PC-3 (cell line): ENCODE data around the gene PABPN1L. TPM values are rescaled to one million over a fixed set of nuclear protein-coding genes. Genes with fewer than 3 reads are reported as not detected.

Experiments
- ATAC-seq: fragments of 200-7000 bp; cut with Tn5 transposase; 2 replicates; pipeline ENCODE4 v1.9.1; 2020; ENCODE audit warnings: mild to moderate bottlenecking, moderate library complexity
- BruUV-seq: library from RNA; stranded (reverse); fragments of 400-500 nt; replicated peaks from 2 replicates; lab custom pipeline; 2021; lab: Mats Ljungman, UMichigan
- CTCF ChIA-PET: fragments of 300-600 bp; sonication (Branson Sonifier 250); formaldehyde crosslinking; loops from one replicate; lab custom pipeline; 2022; ENCODE audit warnings: antibody characterized with exemption; lab: Charles Lee
- POLR2A ChIA-PET: fragments of 300-600 bp; sonication (Branson Sonifier 250); formaldehyde crosslinking; loops from one replicate; lab custom pipeline; 2022; ENCODE audit warnings: antibody characterized with exemption; ENCODE audit not compliant: unreplicated experiment; lab: Charles Lee
- DNase-seq: peaks from one replicate; pipeline ENCODE4 v3.0.0-alpha.2; 2015
- H2AFZ ChIP-seq: fragments of 300-600 bp; sonication (generic); 2 replicates; pipeline ENCODE4 v1.6.0; 2016; ENCODE audit warnings: antibody characterized with exemption, low read length
- H3F3A ChIP-seq: fragments of 300-600 bp; sonication (generic); one replicate; pipeline ENCODE4 v1.6.0; 2017; ENCODE audit warnings: antibody characterized with exemption, low read length, control low read depth, mild to moderate bottlenecking; ENCODE audit not compliant: unreplicated experiment
- H3K27ac ChIP-seq: fragments of 300-600 bp; sonication (generic); 2 replicates; pipeline ENCODE4 v1.5.1; 2016; ENCODE audit warnings: mild to moderate bottlenecking, low read length
- H3K27me3 ChIP-seq: fragments of 300-600 bp; sonication (generic); 2 replicates; pipeline ENCODE4 v1.6.1; 2016; ENCODE audit warnings: low read length, mixed read lengths
- H3K36me3 ChIP-seq: fragments of 300-600 bp; sonication (generic); 2 replicates; pipeline ENCODE4 v1.6.1; 2016; ENCODE audit warnings: low read depth, mixed run types, low read length, mixed read lengths
- H3K4me1 ChIP-seq: fragments of 300-600 bp; sonication (generic); 2 replicates; pipeline ENCODE4 v1.5.1; 2016; ENCODE audit warnings: low read length; ENCODE audit not compliant: insufficient read depth
- H3K4me2 ChIP-seq: fragments of 300-600 bp; sonication (generic); 2 replicates; pipeline ENCODE4 v1.6.0; 2016; ENCODE audit warnings: low read length
- H3K4me3 ChIP-seq: fragments of 300-600 bp; sonication (generic); 2 replicates; pipeline ENCODE4 v1.5.1; 2016; ENCODE audit warnings: mild to moderate bottlenecking, low read length, mixed read lengths
- H3K79me2 ChIP-seq: fragments of 300-600 bp; sonication (generic); 2 replicates; pipeline ENCODE4 v1.6.1; 2017; ENCODE audit warnings: low read length, mixed read lengths
- H3K9ac ChIP-seq: fragments of 300-600 bp; sonication (generic); 2 replicates; pipeline ENCODE4 v1.6.0; 2016; ENCODE audit warnings: mild to moderate bottlenecking, low read length
- H3K9me2 ChIP-seq: fragments of 300-600 bp; sonication (generic); replicated peaks from 2 replicates; pipeline ENCODE4 v1.6.1; 2016; ENCODE audit warnings: mixed run types, low read length, mixed read lengths
- H3K9me3 ChIP-seq: fragments of 300-600 bp; sonication (generic); 2 replicates; pipeline ENCODE4 v1.6.1; 2016; ENCODE audit warnings: low read length, mixed read lengths
- H4K20me1 ChIP-seq: fragments of 300-600 bp; sonication (generic); 2 replicates; pipeline ENCODE4 v1.6.1; 2016; ENCODE audit warnings: low read length, mixed read lengths
- EZH2 ChIP-seq: fragments of 300-600 bp; sonication (generic); IDR thresholded peaks from one replicate; pipeline ENCODE4 v1.6.1; 2017; ENCODE audit warnings: antibody characterized with exemption, mild to moderate bottlenecking, low read length; ENCODE audit not compliant: unreplicated experiment
- EZH2phosphoT487 ChIP-seq: fragments of 300-600 bp; sonication (generic); IDR thresholded peaks from 2 replicates; pipeline ENCODE4 v1.6.1; 2018; ENCODE audit warnings: mild to moderate bottlenecking, antibody characterized with exemption, low read length, borderline replicate concordance
- intact Hi-C: fragments of 100-400 bp; cut with micrococcal nuclease; formaldehyde crosslinking; loops from 2 replicates; pipeline ENCODE4 v1.9.0; 2023
- total RNA-seq: library from RNA; depleted of rRNA; stranded (reverse); fragments of >200 nt; gene quantifications from 2 replicates; pipeline ENCODE4 v1.2.3, GENCODE V29; 2014
- TF ChIP-seq, protein P1 (sequence below): fragments of 300-600 bp; sonication (generic); conservative IDR thresholded peaks from 2 replicates; pipeline ENCODE4 v1.5.1; 2017; ENCODE audit warnings: antibody characterized with exemption, low read depth, mild to moderate bottlenecking, low read length

The PABPN1L gene
- total RNA-seq, 1 experiment from 2014 or later: not detected

DNA sequence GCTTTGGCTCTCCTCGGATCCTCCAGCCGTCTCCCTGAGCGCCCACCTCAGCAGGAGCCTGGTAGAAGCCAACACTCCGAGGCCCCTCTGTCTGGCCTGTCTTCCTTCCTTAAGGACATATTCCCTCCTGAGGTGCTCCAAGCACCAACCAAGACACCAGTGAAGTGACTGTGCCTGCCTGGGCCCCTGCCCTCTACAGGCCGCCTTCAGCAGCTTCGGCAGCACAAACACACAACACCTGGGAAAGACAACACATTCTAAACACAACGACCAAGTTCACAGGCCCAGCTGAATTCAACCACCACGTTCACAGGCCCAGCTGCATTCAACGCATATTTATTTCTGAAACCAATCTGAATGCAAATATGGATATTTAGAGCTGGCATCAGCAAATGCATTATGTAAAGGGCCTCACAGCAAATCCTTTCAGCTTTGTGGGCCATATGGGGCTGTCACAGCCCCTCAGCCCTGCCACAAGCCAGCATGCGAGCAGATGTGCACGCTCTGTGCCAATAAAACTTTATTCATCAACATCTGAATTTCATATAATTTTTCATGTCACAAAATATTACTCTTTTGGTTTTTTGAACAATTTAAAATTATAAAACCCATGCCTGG, 21.9 kb downstream of the PABPN1L start:
- H3K79me2 ChIP-seq: no peaks in the 10 kb centered on the region
- H3K4me3 ChIP-seq: no peak overlapping the region
- intact Hi-C loops: no loop called here
- H3K9ac ChIP-seq: no peak overlapping the region
- H3K4me2 ChIP-seq: no peak overlapping the region
- no peaks in the 10 kb centered on the region for H3K36me3 ChIP-seq
- no TSS peak for BruUV-seq
- H3K9me2 ChIP-seq: no peaks in the 10 kb centered on the region
- H3K4me1 ChIP-seq: no peaks in the 10 kb centered on the region
- H3K9me3 ChIP-seq: no peaks in the 10 kb centered on the region
- no peaks in the 10 kb centered on the region for H4K20me1 ChIP-seq
- ChIA-PET POLR2A (no interaction called here), CTCF (no interaction called here)
- no peaks in the 10 kb centered on the region for H3K27me3 ChIP-seq
- H3K27ac ChIP-seq: no peak overlapping the region
- TF ChIP-seq EZH2phosphoT487: no peak
- TF ChIP-seq, protein P1, sequence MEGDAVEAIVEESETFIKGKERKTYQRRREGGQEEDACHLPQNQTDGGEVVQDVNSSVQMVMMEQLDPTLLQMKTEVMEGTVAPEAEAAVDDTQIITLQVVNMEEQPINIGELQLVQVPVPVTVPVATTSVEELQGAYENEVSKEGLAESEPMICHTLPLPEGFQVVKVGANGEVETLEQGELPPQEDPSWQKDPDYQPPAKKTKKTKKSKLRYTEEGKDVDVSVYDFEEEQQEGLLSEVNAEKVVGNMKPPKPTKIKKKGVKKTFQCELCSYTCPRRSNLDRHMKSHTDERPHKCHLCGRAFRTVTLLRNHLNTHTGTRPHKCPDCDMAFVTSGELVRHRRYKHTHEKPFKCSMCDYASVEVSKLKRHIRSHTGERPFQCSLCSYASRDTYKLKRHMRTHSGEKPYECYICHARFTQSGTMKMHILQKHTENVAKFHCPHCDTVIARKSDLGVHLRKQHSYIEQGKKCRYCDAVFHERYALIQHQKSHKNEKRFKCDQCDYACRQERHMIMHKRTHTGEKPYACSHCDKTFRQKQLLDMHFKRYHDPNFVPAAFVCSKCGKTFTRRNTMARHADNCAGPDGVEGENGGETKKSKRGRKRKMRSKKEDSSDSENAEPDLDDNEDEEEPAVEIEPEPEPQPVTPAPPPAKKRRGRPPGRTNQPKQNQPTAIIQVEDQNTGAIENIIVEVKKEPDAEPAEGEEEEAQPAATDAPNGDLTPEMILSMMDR: peak; percentile 19; the same call in 1 of the 2 replicates
- ATAC-seq (no peak), DNase-seq (no peak)
- no peak overlapping the region for H2AFZ ChIP-seq
- H3F3A ChIP-seq: no peaks in the 10 kb centered on the region

DNA sequence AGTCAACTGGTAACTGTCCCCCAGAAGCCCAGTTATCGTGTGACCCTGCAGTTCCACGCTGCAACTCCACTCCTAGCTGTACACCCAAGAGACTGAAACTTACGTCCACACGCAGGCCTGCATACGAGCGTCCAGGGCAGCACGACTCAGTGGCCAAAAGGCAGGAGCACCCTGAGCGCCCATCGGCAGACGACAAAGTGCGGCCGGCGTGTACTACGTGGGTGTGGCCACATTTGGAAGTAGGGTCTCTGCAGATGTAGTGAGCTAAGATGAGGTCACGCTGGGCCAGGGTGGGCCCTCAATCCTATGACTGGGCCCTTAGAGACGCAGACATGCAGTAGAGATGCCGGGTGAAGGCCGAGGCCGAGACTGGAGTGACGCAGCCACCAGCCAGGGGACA, 23.2 kb downstream of the PABPN1L start:
- ATAC-seq (no peak), DNase-seq (no peak)
- Histone ChIP-seq H3K4me2 (no peak overlapping the region), H3K4me3 (no peak overlapping the region), H3K9me2 (no peaks in the 10 kb centered on the region), H3K27me3 (no peaks in the 10 kb centered on the region), H2AFZ (no peak overlapping the region), H3K4me1 (no peaks in the 10 kb centered on the region), H3K79me2 (no peaks in the 10 kb centered on the region), H3K36me3 (no peaks in the 10 kb centered on the region), H3F3A (no peaks in the 10 kb centered on the region), H3K9ac (no peak overlapping the region), H3K9me3 (no peaks in the 10 kb centered on the region), H4K20me1 (no peaks in the 10 kb centered on the region), H3K27ac (no peak overlapping the region)
- no TSS peak for BruUV-seq
- CTCF ChIA-PET: no interaction called here
- TF ChIP-seq, protein P1: no peak
- TF ChIP-seq EZH2: no peak
- TF ChIP-seq EZH2phosphoT487: no peak
- POLR2A ChIA-PET: no interaction called here
- intact Hi-C loops: no loop called here

DNA sequence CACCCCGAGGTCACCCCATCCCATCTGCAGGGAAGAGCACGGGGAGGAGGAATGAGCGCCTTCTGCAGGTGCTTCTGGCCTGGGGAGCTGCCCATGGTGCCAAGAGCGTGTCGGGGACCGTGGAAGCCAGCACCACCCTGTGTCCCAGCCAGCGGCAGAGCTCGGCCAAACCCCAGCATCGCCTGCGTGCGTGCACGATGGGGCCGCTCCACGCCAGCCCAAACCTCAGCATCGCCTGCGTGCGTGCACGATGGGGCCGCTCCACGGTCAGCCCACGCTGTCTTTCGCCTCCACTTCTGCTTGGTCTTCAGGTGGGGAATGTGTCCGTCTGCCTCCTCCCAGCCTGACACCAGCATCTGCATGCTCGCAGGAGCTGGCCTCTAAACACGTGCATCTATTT, 23.7 kb downstream of the PABPN1L start:
- no peak overlapping the region for H3K27ac ChIP-seq
- ATAC-seq (no peak), DNase-seq (no peak)
- H4K20me1 ChIP-seq: no peaks in the 10 kb centered on the region
- H3K4me1 ChIP-seq: no peaks in the 10 kb centered on the region
- no peak overlapping the region for H2AFZ ChIP-seq
- no peak overlapping the region for H3K4me3 ChIP-seq
- H3K9me3 ChIP-seq: no peaks in the 10 kb centered on the region
- ChIA-PET CTCF (no interaction called here), POLR2A (no interaction called here)
- no peaks in the 10 kb centered on the region for H3K9me2 ChIP-seq
- intact Hi-C loops: no loop called here
- H3K36me3 ChIP-seq: no peaks in the 10 kb centered on the region
- no peak overlapping the region for H3K9ac ChIP-seq
- no peaks in the 10 kb centered on the region for H3K79me2 ChIP-seq
- H3K27me3 ChIP-seq: no peaks in the 10 kb centered on the region
- BruUV-seq: no TSS peak
- no peaks in the 10 kb centered on the region for H3F3A ChIP-seq
- H3K4me2 ChIP-seq: no peak overlapping the region
- TF ChIP-seq, protein P1: no peak
- TF ChIP-seq EZH2 (no peak), EZH2phosphoT487 (no peak)
